Measurements from ENCODE around the gene ELAVL3.
"Not testable (repeated sequence)": the region's sequence is repeated elsewhere in the genome, so short reads cannot be mapped to it uniquely, and the experiment has no call there.

The ELAVL3 gene

GRCh38 chr19:11444059-11444458 is 36.8 kb downstream of the ELAVL3 start:
- DNase-seq (ENCODE audit: low read depth in 2 of 3, low spot score in 1 of 3) = no peak

GRCh38 chr19:11437955-11438354 is 42.9 kb downstream of the ELAVL3 start:
- no peak for DNase-seq (ENCODE audit: low read depth in 2 of 3, low spot score in 1 of 3)

- peak in 1 of 3 donors; percentile 12 for DNase-seq (ENCODE audit: low read depth in 2 of 3, low spot score in 1 of 3)
These were observed 45.0 kb downstream of the ELAVL3 start for GRCh38 chr19:11435833-11436313.

GRCh38 chr19:11435057-11435832 is 45.6 kb downstream of the ELAVL3 start, which contains the start of the genes ODAD3 and PRKCSH:
Gene ODAD3 (minus strand): TSS chr19:11435121. CDS start chr19:11435016, 105 bp downstream.
Gene PRKCSH (plus strand): TSS chr19:11435635. CDS start chr19:11436118, 483 bp downstream.
- peak; percentile 97 to 99 (median 99) for DNase-seq (ENCODE audit: low read depth in 2 of 3, low spot score in 1 of 3)

- DNase-seq (ENCODE audit: low read depth in 2 of 3, low spot score in 1 of 3) = no peak
These were observed 46.2 kb downstream of the ELAVL3 start for GRCh38 chr19:11434703-11435056.

GRCh38 chr19:11433526-11433925 is 47.3 kb downstream of the ELAVL3 start:
- not testable (repeated sequence) for DNase-seq (ENCODE audit: low read depth in 2 of 3, low spot score in 1 of 3)

GRCh38 chr19:11426656-11427055 is 54.2 kb downstream of the ELAVL3 start:
- DNase-seq (ENCODE audit: low read depth in 2 of 3, low spot score in 1 of 3) = no peak

GRCh38 chr19:11425719-11426457 is 55.0 kb downstream of the ELAVL3 start:
- no peak for DNase-seq (ENCODE audit: low read depth in 2 of 3, low spot score in 1 of 3)

GRCh38 chr19:11423791-11424181 is 57.1 kb downstream of the ELAVL3 start:
- no peak for DNase-seq (ENCODE audit: low read depth in 2 of 3, low spot score in 1 of 3)

- DNase-seq (ENCODE audit: low read depth in 2 of 3, low spot score in 1 of 3) = no peak
These were observed 57.6 kb downstream of the ELAVL3 start for GRCh38 chr19:11423164-11423790.

GRCh38 chr19:11422163-11423065 is 58.4 kb downstream of the ELAVL3 start:
- peak; percentile 50 to 70 (median 63) for DNase-seq (ENCODE audit: low read depth in 2 of 3, low spot score in 1 of 3)

GRCh38 chr19:11421371-11422098 is 59.3 kb downstream of the ELAVL3 start:
- peak; percentile 22 to 56 (median 25) for DNase-seq (ENCODE audit: low read depth in 2 of 3, low spot score in 1 of 3)

GRCh38 chr19:11420429-11421370 is 60.1 kb downstream of the ELAVL3 start:
- DNase-seq (ENCODE audit: low read depth in 2 of 3, low spot score in 1 of 3) = no peak

- no peak for DNase-seq (ENCODE audit: low read depth in 2 of 3, low spot score in 1 of 3)
These were observed 62.0 kb downstream of the ELAVL3 start, which contains the start of gene RGL3 for GRCh38 chr19:11418549-11419506. Gene RGL3 (minus strand): TSS chr19:11419314. CDS start chr19:11419278, 36 bp downstream.

GRCh38 chr19:11418094-11418548 is 62.7 kb downstream of the ELAVL3 start:
- no peak for DNase-seq (ENCODE audit: low read depth in 2 of 3, low spot score in 1 of 3)

- DNase-seq (ENCODE audit: low read depth in 2 of 3, low spot score in 1 of 3) = no peak
These were observed 64.3 kb downstream of the ELAVL3 start for GRCh38 chr19:11416346-11417052.

- no peak for DNase-seq (ENCODE audit: low read depth in 2 of 3, low spot score in 1 of 3)
These were observed 66.3 kb downstream of the ELAVL3 start for GRCh38 chr19:11414544-11414943.
